Mesendoderm (in vitro differentiated cells): ENCODE measurements around the gene NUCB2.

Experiments used
- DNase-seq: peaks from one replicate; pipeline ENCODE4 v3.0.0; 2013
- H2AK5ac ChIP-seq: 2 replicates; pipeline ENCODE4 v1.6.1; 2013; ENCODE audit warnings: low read length, inconsistent platforms
- H2BK120ac ChIP-seq: 2 replicates; pipeline ENCODE4 v1.6.1; 2013; ENCODE audit warnings: low read depth, mild to moderate bottlenecking, low read length, moderate library complexity, mixed read lengths
- H2BK15ac ChIP-seq: replicated peaks from 2 replicates; pipeline ENCODE4 v1.6.1; 2013; ENCODE audit warnings: low read depth, mild to moderate bottlenecking, moderate library complexity
- H2BK5ac ChIP-seq: 2 replicates; pipeline ENCODE4 v1.6.1; 2013; ENCODE audit warnings: low read length, inconsistent platforms
- H3K18ac ChIP-seq: 2 replicates; pipeline ENCODE4 v1.6.1; 2013; ENCODE audit warnings: mild to moderate bottlenecking, low read length, mixed read lengths
- H3K23ac ChIP-seq: one replicate; pipeline ENCODE4 v1.6.1; 2013; ENCODE audit warnings: low read length
- H3K27ac ChIP-seq: 2 replicates; pipeline ENCODE4 v1.5.1; 2013; ENCODE audit warnings: low read depth, mild to moderate bottlenecking, inconsistent platforms, low read length, moderate library complexity
- H3K27me3 ChIP-seq: 2 replicates; pipeline ENCODE4 v1.6.1; 2013; ENCODE audit warnings: low read length, control low read depth, mild to moderate bottlenecking, inconsistent platforms; ENCODE audit not compliant: insufficient read depth, poor library complexity
- H3K36me3 ChIP-seq: 2 replicates; pipeline ENCODE4 v1.6.1; 2013; ENCODE audit warnings: low read length, inconsistent platforms; ENCODE audit not compliant: control insufficient read depth, insufficient read depth
- H3K4ac ChIP-seq: one replicate; pipeline ENCODE4 v1.6.1; 2013; ENCODE audit warnings: low read depth, mild to moderate bottlenecking, low read length, moderate library complexity
- H3K4me1 ChIP-seq: 2 replicates; pipeline ENCODE4 v1.6.1; 2013; ENCODE audit warnings: low read depth, low read length, inconsistent platforms; ENCODE audit not compliant: control insufficient read depth
- H3K4me2 ChIP-seq: 2 replicates; pipeline ENCODE4 v1.6.1; 2013; ENCODE audit warnings: low read length
- H3K4me3 ChIP-seq: 2 replicates; pipeline ENCODE4 v1.5.1; 2013; ENCODE audit warnings: mild to moderate bottlenecking, low read length
- H3K56ac ChIP-seq: one replicate; pipeline ENCODE4 v1.6.1; 2013; ENCODE audit warnings: low read length
- H3K79me1 ChIP-seq: 2 replicates; pipeline ENCODE4 v1.6.1; 2013; ENCODE audit warnings: low read length, inconsistent platforms
- H3K79me2 ChIP-seq: 2 replicates; pipeline ENCODE4 v1.6.1; 2013; ENCODE audit warnings: mild to moderate bottlenecking, low read length; ENCODE audit not compliant: control insufficient read depth, insufficient read depth
- H3K9ac ChIP-seq: 2 replicates; pipeline ENCODE4 v1.6.1; 2013; ENCODE audit warnings: low read length, inconsistent platforms
- H4K5ac ChIP-seq: one replicate; pipeline ENCODE4 v1.6.1; 2013; ENCODE audit warnings: low read length
- H4K8ac ChIP-seq: one replicate; pipeline ENCODE4 v1.6.1; 2013; ENCODE audit warnings: low read depth, mild to moderate bottlenecking, control low read depth, low read length, moderate library complexity
- WGBS: extraction: QIAGEN DNeasy Blood & Tissue Kit; methylation state at CpG from one replicate; pipeline ENCODE4 v1.1.7; 2013; ENCODE audit warnings: low lambda C conversion rate, missing lambda C conversion rate; ENCODE audit not compliant: insufficient coverage; ENCODE audit errors: extremely low coverage; 5-methylcytosine and 5-hydroxymethylcytosine counted together

The NUCB2 gene

DNA sequence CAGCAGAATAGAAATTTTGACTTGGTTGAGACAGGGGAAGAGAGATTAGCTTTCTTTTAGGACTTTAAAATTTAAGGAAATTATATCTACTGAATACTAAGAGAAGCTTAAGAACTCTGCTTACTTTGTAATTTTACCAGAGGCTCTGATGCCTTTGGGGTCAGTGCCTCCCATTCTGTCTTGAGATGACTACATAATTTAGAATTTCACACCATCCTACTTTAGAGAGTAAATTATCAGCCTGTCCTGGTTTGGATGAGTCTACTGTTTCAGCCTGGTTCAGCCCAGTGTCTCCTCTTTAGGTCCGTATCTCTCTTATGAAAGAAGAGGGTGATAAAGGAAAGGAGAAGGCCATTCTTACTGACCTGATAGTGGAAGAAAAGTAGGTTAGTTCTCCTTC, 9.8 kb downstream of the NUCB2 start:
- H3K79me2 ChIP-seq: no peaks in the 10 kb centered on the region
- no peak overlapping the region for H3K4me2 ChIP-seq
- no peak overlapping the region for H2BK15ac ChIP-seq
- H3K4me1 ChIP-seq: no peaks in the 10 kb centered on the region
- no peak overlapping the region for H2BK5ac ChIP-seq
- no peak overlapping the region for H3K23ac ChIP-seq
- H4K8ac ChIP-seq: no peak overlapping the region
- no peak overlapping the region for H3K4ac ChIP-seq
- H3K18ac ChIP-seq: no peak overlapping the region
- no peaks in the 10 kb centered on the region for H3K36me3 ChIP-seq
- no peak overlapping the region for H2AK5ac ChIP-seq
- H3K79me1 ChIP-seq: no peaks in the 10 kb centered on the region
- H3K27ac ChIP-seq: no peak overlapping the region
- H4K5ac ChIP-seq: no peak overlapping the region
- no CpG with 5 or more reads among the region's 1 CpG for WGBS
- no peak overlapping the region for H2BK120ac ChIP-seq
- H3K27me3 ChIP-seq: no peaks in the 10 kb centered on the region
- no peak overlapping the region for H3K4me3 ChIP-seq
- no peak overlapping the region for H3K9ac ChIP-seq
- DNase-seq: no peak
- H3K56ac ChIP-seq: no peak overlapping the region

GRCh38 chr11:17287058-17287457, 10.5 kb downstream of the NUCB2 start:
- DNase-seq: no peak
- Histone ChIP-seq H3K79me1 (no peaks in the 10 kb centered on the region), H3K4ac (no peak overlapping the region), H2AK5ac (no peak overlapping the region), H3K9ac (no peak overlapping the region), H3K4me3 (no peak overlapping the region), H2BK120ac (no peak overlapping the region), H3K27me3 (no peaks in the 10 kb centered on the region), H3K79me2 (no peaks in the 10 kb centered on the region), H3K4me2 (no peak overlapping the region), H3K36me3 (no peaks in the 10 kb centered on the region), H2BK15ac (no peak overlapping the region), H3K18ac (no peak overlapping the region), H4K5ac (no peak overlapping the region), H3K27ac (no peak overlapping the region), H2BK5ac (no peak overlapping the region), H4K8ac (no peak overlapping the region), H3K23ac (no peak overlapping the region), H3K56ac (no peak overlapping the region), H3K4me1 (no peaks in the 10 kb centered on the region)
- no CpG with 5 or more reads among the region's 4 CpGs for WGBS

DNA sequence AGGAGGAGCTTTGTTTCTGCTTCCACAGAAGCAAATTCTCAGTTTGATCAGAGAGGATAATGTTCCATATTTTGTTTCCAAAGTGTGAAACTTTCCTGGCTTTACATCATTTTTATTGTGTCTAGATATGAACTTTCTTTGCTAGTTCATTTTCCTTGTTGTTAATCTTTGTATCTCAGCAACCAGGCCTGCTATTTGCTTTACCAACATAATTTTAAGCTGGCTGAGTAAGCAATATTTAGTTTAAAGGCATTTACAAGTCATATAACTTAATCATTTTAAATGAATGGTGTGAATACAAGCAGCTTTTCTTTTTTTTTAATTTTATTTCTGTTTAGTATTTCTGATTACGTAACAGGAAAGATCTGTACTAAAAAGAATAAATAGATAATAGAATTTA, 15.2 kb downstream of the NUCB2 start:
- H3K4me1 ChIP-seq: no peaks in the 10 kb centered on the region
- H3K56ac ChIP-seq: no peak overlapping the region
- no peaks in the 10 kb centered on the region for H3K79me2 ChIP-seq
- H2BK15ac ChIP-seq: no peak overlapping the region
- H3K27me3 ChIP-seq: no peaks in the 10 kb centered on the region
- no peak for DNase-seq
- H3K4me3 ChIP-seq: no peak overlapping the region
- no peak overlapping the region for H3K23ac ChIP-seq
- H3K4me2 ChIP-seq: no peak overlapping the region
- H3K27ac ChIP-seq: no peak overlapping the region
- no peak overlapping the region for H4K8ac ChIP-seq
- no peak overlapping the region for H3K18ac ChIP-seq
- no peak overlapping the region for H3K4ac ChIP-seq
- no peak overlapping the region for H3K9ac ChIP-seq
- no peaks in the 10 kb centered on the region for H3K79me1 ChIP-seq
- no peak overlapping the region for H2BK120ac ChIP-seq
- H2AK5ac ChIP-seq: no peak overlapping the region
- no CpG with 5 or more reads among the region's 1 CpG for WGBS
- no peaks in the 10 kb centered on the region for H3K36me3 ChIP-seq
- no peak overlapping the region for H2BK5ac ChIP-seq
- no peak overlapping the region for H4K5ac ChIP-seq

DNA sequence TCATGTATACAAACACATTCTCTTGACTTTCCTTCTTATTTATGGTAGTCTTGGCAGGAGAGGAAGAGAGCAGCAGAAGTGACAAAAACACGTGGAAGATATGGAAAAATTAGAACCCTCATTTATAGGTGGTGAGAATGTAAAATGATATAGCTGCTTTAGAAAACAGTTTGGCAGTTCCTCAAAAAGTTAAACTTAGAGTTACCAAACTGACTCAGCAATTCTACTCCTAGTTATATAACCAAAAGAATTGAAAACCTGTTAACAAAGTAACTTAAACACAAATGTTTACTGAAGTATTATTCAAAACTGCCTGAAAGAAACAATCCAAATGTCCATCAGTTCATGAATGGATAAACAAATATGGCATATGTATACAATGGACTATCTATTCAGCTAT, 16.8 kb downstream of the NUCB2 start:
- WGBS: no CpG with 5 or more reads among the region's 1 CpG
- Histone ChIP-seq H3K4me3 (no peak overlapping the region), H2AK5ac (no peak overlapping the region), H3K27ac (no peak overlapping the region), H3K79me1 (no peaks in the 10 kb centered on the region), H2BK15ac (no peak overlapping the region), H4K8ac (no peak overlapping the region), H3K4ac (no peak overlapping the region), H3K23ac (no peak overlapping the region), H3K4me2 (no peak overlapping the region), H3K9ac (no peak overlapping the region), H2BK5ac (no peak overlapping the region), H3K36me3 (no peaks in the 10 kb centered on the region), H4K5ac (no peak overlapping the region), H3K27me3 (no peaks in the 10 kb centered on the region), H2BK120ac (no peak overlapping the region), H3K56ac (no peak overlapping the region), H3K4me1 (no peaks in the 10 kb centered on the region), H3K18ac (no peak overlapping the region), H3K79me2 (no peaks in the 10 kb centered on the region)
- no peak for DNase-seq

GRCh38 chr11:17294033-17294432, 17.5 kb downstream of the NUCB2 start:
- no peak overlapping the region for H2AK5ac ChIP-seq
- H4K5ac ChIP-seq: no peak overlapping the region
- H2BK5ac ChIP-seq: no peak overlapping the region
- H3K9ac ChIP-seq: no peak overlapping the region
- H3K4ac ChIP-seq: no peak overlapping the region
- no peak overlapping the region for H3K4me3 ChIP-seq
- H3K4me2 ChIP-seq: no peak overlapping the region
- H3K18ac ChIP-seq: no peak overlapping the region
- no peak overlapping the region for H2BK120ac ChIP-seq
- no peak overlapping the region for H3K27ac ChIP-seq
- no peaks in the 10 kb centered on the region for H3K4me1 ChIP-seq
- H3K36me3 ChIP-seq: no peaks in the 10 kb centered on the region
- H3K56ac ChIP-seq: no peak overlapping the region
- no peaks in the 10 kb centered on the region for H3K27me3 ChIP-seq
- no peak for DNase-seq
- H2BK15ac ChIP-seq: no peak overlapping the region
- H3K79me2 ChIP-seq: no peaks in the 10 kb centered on the region
- no peak overlapping the region for H4K8ac ChIP-seq
- H3K79me1 ChIP-seq: no peaks in the 10 kb centered on the region
- no peak overlapping the region for H3K23ac ChIP-seq

GRCh38 chr11:17296852-17297559, 20.5 kb downstream of the NUCB2 start:
- H3K79me2 ChIP-seq: no peaks in the 10 kb centered on the region
- no peak overlapping the region for H3K18ac ChIP-seq
- H3K4me1 ChIP-seq: no peaks in the 10 kb centered on the region
- H3K36me3 ChIP-seq: no peaks in the 10 kb centered on the region
- no peak overlapping the region for H3K9ac ChIP-seq
- H3K4me3 ChIP-seq: no peak overlapping the region
- no peak overlapping the region for H3K56ac ChIP-seq
- H2BK15ac ChIP-seq: no peak overlapping the region
- no peaks in the 10 kb centered on the region for H3K79me1 ChIP-seq
- no peak overlapping the region for H3K4ac ChIP-seq
- H3K4me2 ChIP-seq: no peak overlapping the region
- H2BK5ac ChIP-seq: no peak overlapping the region
- no peaks in the 10 kb centered on the region for H3K27me3 ChIP-seq
- H4K8ac ChIP-seq: no peak overlapping the region
- no CpG with 5 or more reads among the region's 6 CpGs for WGBS
- H3K27ac ChIP-seq: no peak overlapping the region
- DNase-seq: no peak
- H3K23ac ChIP-seq: no peak overlapping the region
- H2AK5ac ChIP-seq: no peak overlapping the region
- no peak overlapping the region for H4K5ac ChIP-seq
- no peak overlapping the region for H2BK120ac ChIP-seq
